Neuronal stem cell (in vitro differentiated cells): Measurements from ENCODE around the gene RGS16.

Experiments
- DNase-seq: peaks from one replicate; pipeline ENCODE4 v3.0.0-alpha.2; 2013; ENCODE audit warnings: low spot score
- H2AFZ ChIP-seq: one replicate; pipeline ENCODE4 v1.6.1; 2013; ENCODE audit warnings: mild to moderate bottlenecking, low read length, inconsistent platforms
- H2AK5ac ChIP-seq: 2 replicates; pipeline ENCODE4 v1.6.1; 2013; ENCODE audit warnings: low read depth, mild to moderate bottlenecking, inconsistent platforms, low read length, moderate library complexity, mixed read lengths
- H2BK120ac ChIP-seq: 2 replicates; pipeline ENCODE4 v1.6.1; 2013; ENCODE audit warnings: low read depth, mild to moderate bottlenecking, inconsistent platforms, low read length, moderate library complexity, mixed read lengths
- H2BK12ac ChIP-seq: one replicate; pipeline ENCODE4 v1.6.1; 2013; ENCODE audit warnings: low read length, inconsistent platforms
- H2BK15ac ChIP-seq: 2 replicates; pipeline ENCODE4 v1.6.1; 2013; ENCODE audit warnings: mild to moderate bottlenecking, low read length, inconsistent platforms, mixed read lengths
- H2BK5ac ChIP-seq: one replicate; pipeline ENCODE4 v1.6.1; 2013; ENCODE audit warnings: inconsistent platforms, mild to moderate bottlenecking, low read length, moderate library complexity
- H3K14ac ChIP-seq: one replicate; pipeline ENCODE4 v1.6.1; 2013; ENCODE audit warnings: low read length, inconsistent platforms
- H3K18ac ChIP-seq: 2 replicates; pipeline ENCODE4 v1.6.1; 2013; ENCODE audit warnings: low read length, inconsistent platforms
- H3K23ac ChIP-seq: 2 replicates; pipeline ENCODE4 v1.6.1; 2013; ENCODE audit warnings: low read depth, mild to moderate bottlenecking, mixed read lengths, low read length, inconsistent platforms; ENCODE audit not compliant: poor library complexity
- H3K27ac ChIP-seq: replicated peaks from 3 replicates; pipeline ENCODE4 v1.5.1; 2013; ENCODE audit warnings: low read length, inconsistent platforms
- H3K27me3 ChIP-seq, 3 experiments: 2 replicates each; pipeline ENCODE4 v1.6.1; 2013; ENCODE audit warnings: low read length in 3 of 3, mild to moderate bottlenecking in 2 of 3, inconsistent platforms in 1 of 3, low read depth in 1 of 3, mixed read lengths in 1 of 3, moderate library complexity in 1 of 3; ENCODE audit not compliant: control insufficient read depth in 3 of 3, insufficient read depth in 3 of 3
- H3K36me3 ChIP-seq, 2 donors: replicated peaks in 1 of 2; 2 replicates each; pipeline ENCODE4 v1.6.1; 2013; ENCODE audit warnings: low read length in 2 of 2; ENCODE audit not compliant: control insufficient read depth in 2 of 2, insufficient read depth in 2 of 2
- H3K4ac ChIP-seq: 2 replicates; pipeline ENCODE4 v1.6.1; 2013; ENCODE audit warnings: inconsistent platforms, mild to moderate bottlenecking, low read length, moderate library complexity
- H3K4me1 ChIP-seq, 2 donors: 1 replicate in 1 of 2; 2 replicates in 1 of 2; pipeline ENCODE4 v1.6.1; 2013; ENCODE audit warnings: low read length in 2 of 2, low read depth in 1 of 2; ENCODE audit not compliant: control insufficient read depth in 2 of 2, insufficient read depth in 1 of 2
- H3K4me2 ChIP-seq: one replicate; pipeline ENCODE4 v1.6.1; 2013; ENCODE audit warnings: mild to moderate bottlenecking, low read length, inconsistent platforms; ENCODE audit not compliant: insufficient read depth, poor library complexity, severe bottlenecking
- H3K4me3 ChIP-seq, 2 donors: 2 replicates each; pipeline ENCODE4 v1.5.1; 2013; ENCODE audit warnings: low read length in 2 of 2, mild to moderate bottlenecking in 2 of 2, inconsistent platforms in 1 of 2, moderate library complexity in 1 of 2
- H3K79me1 ChIP-seq: one replicate; pipeline ENCODE4 v1.6.1; 2013; ENCODE audit warnings: low read depth, mild to moderate bottlenecking, inconsistent platforms, low read length, moderate library complexity
- H3K9ac ChIP-seq: one replicate; pipeline ENCODE4 v1.6.1; 2013; ENCODE audit warnings: mild to moderate bottlenecking, low read depth, low read length, inconsistent platforms; ENCODE audit not compliant: poor library complexity
- H3K9me3 ChIP-seq, 2 donors: replicated peaks in 1 of 2; 2 replicates each; pipeline versions ENCODE3 to v1.6.1; 2013; ENCODE audit warnings: low read length in 2 of 2, mild to moderate bottlenecking in 2 of 2, inconsistent platforms in 1 of 2, low read depth in 1 of 2, mixed read lengths in 1 of 2, moderate library complexity in 1 of 2; ENCODE audit not compliant: control insufficient read depth in 2 of 2, insufficient read depth in 1 of 2
- H4K8ac ChIP-seq: one replicate; pipeline ENCODE4 v1.6.1; 2013; ENCODE audit warnings: low read depth, mild to moderate bottlenecking, inconsistent platforms, low read length, moderate library complexity
- H4K91ac ChIP-seq: one replicate; pipeline ENCODE4 v1.6.1; 2013; ENCODE audit warnings: low read length, low read depth, mild to moderate bottlenecking, inconsistent platforms; ENCODE audit not compliant: poor library complexity
- WGBS, 2 donors: extraction: QIAGEN DNeasy Blood & Tissue Kit; methylation state at CpG; one replicate each; pipeline ENCODE4 v1.1.7; 2013; ENCODE audit warnings: missing lambda C conversion rate in 2 of 2, mixed read lengths in 1 of 2; ENCODE audit not compliant: insufficient read length in 2 of 2, insufficient replicate concordance in 1 of 2; ENCODE audit errors: extremely low coverage in 2 of 2; 5-methylcytosine and 5-hydroxymethylcytosine counted together

Gene RGS16

GRCh38 chr1:182650678-182651338 is 46.6 kb upstream of the RGS16 start:
- H4K8ac ChIP-seq = no peak overlapping the region
- no peak overlapping the region for H2BK120ac ChIP-seq
- no peak overlapping the region for H2AK5ac ChIP-seq
- H3K14ac ChIP-seq = no peak overlapping the region
- H3K9me3 ChIP-seq = peaks cover 2% of the 10 kb centered on the region in 2 donors
- H2AFZ ChIP-seq = no peak overlapping the region
- H3K9ac ChIP-seq = no peak overlapping the region
- H2BK5ac ChIP-seq = no peak overlapping the region
- no peaks in the 10 kb centered on the region for H3K79me1 ChIP-seq
- no peak overlapping the region for H3K27ac ChIP-seq
- no peak overlapping the region for H3K23ac ChIP-seq
- H3K4me3 ChIP-seq = no peak overlapping the region
- no peak overlapping the region for H3K4me2 ChIP-seq
- H4K91ac ChIP-seq = no peak overlapping the region
- no CpG with 5 or more reads among the region's 6 CpGs for WGBS, 2 donors
- DNase-seq = no peak
- H2BK12ac ChIP-seq = no peak overlapping the region
- no peaks in the 10 kb centered on the region for H3K27me3 ChIP-seq
- H3K36me3 ChIP-seq = no peaks in the 10 kb centered on the region
- no peak overlapping the region for H3K4ac ChIP-seq
- no peak overlapping the region for H3K18ac ChIP-seq
- no peak overlapping the region for H2BK15ac ChIP-seq
- no peaks in the 10 kb centered on the region for H3K4me1 ChIP-seq

GRCh38 chr1:182649041-182649440 is 44.9 kb upstream of the RGS16 start:
- Histone ChIP-seq H2BK15ac (no peak overlapping the region), H3K79me1 (no peaks in the 10 kb centered on the region), H3K14ac (no peak overlapping the region), H3K18ac (no peak overlapping the region), H3K4me2 (no peak overlapping the region), H2BK12ac (no peak overlapping the region), H4K91ac (no peak overlapping the region), H3K27me3 (no peaks in the 10 kb centered on the region), H2BK5ac (no peak overlapping the region), H3K4me3 (no peak overlapping the region), H3K9ac (no peak overlapping the region), H4K8ac (no peak overlapping the region), H3K4me1 (no peaks in the 10 kb centered on the region), H3K36me3 (no peaks in the 10 kb centered on the region), H3K9me3 (no peaks in the 10 kb centered on the region), H3K4ac (no peak overlapping the region), H2AFZ (no peak overlapping the region), H2BK120ac (no peak overlapping the region), H2AK5ac (no peak overlapping the region), H3K27ac (no peak overlapping the region), H3K23ac (no peak overlapping the region)
- no CpG with 5 or more reads among the region's 7 CpGs for WGBS, 2 donors
- DNase-seq = no peak

GRCh38 chr1:182646739-182647138 is 42.5 kb upstream of the RGS16 start:
- H3K4me3 ChIP-seq = no peak overlapping the region
- H3K4me2 ChIP-seq = no peak overlapping the region

GRCh38 chr1:182644886-182645285 is 40.7 kb upstream of the RGS16 start:
- Histone ChIP-seq H2BK15ac (no peak overlapping the region), H3K18ac (no peak overlapping the region), H4K91ac (no peak overlapping the region), H3K23ac (no peak overlapping the region), H3K36me3 (no peaks in the 10 kb centered on the region), H3K4ac (no peak overlapping the region), H2AFZ (no peak overlapping the region), H3K4me2 (no peak overlapping the region), H3K27ac (no peak overlapping the region), H2AK5ac (no peak overlapping the region), H3K4me1 (peaks cover 0 to 2% of the 10 kb centered on the region in 2 donors), H3K9me3 (no peaks in the 10 kb centered on the region), H3K4me3 (no peak overlapping the region), H3K27me3 (no peaks in the 10 kb centered on the region), H2BK5ac (no peak overlapping the region), H2BK12ac (no peak overlapping the region), H2BK120ac (no peak overlapping the region), H3K14ac (no peak overlapping the region), H3K9ac (no peak overlapping the region), H3K79me1 (no peaks in the 10 kb centered on the region), H4K8ac (no peak overlapping the region)
- DNase-seq = no peak
- WGBS, 2 donors = no CpG with 5 or more reads among the region's 4 CpGs

More at GRCh38 chr1:182646739-182647138, 42.5 kb upstream of the RGS16 start:
- no peak overlapping the region for H2BK5ac ChIP-seq
- no peak overlapping the region for H2AFZ ChIP-seq
- H3K18ac ChIP-seq = no peak overlapping the region
- H3K27ac ChIP-seq = no peak overlapping the region
- no peak overlapping the region for H3K14ac ChIP-seq
- H3K4me1 ChIP-seq = peaks cover 0 to 2% of the 10 kb centered on the region in 2 donors
- H3K79me1 ChIP-seq = no peaks in the 10 kb centered on the region
- no peak overlapping the region for H2AK5ac ChIP-seq
- no peak overlapping the region for H4K91ac ChIP-seq
- no peak overlapping the region for H2BK120ac ChIP-seq
- no peak overlapping the region for H2BK15ac ChIP-seq
- H3K4ac ChIP-seq = no peak overlapping the region
- H4K8ac ChIP-seq = no peak overlapping the region
- WGBS, 2 donors = no CpG with 5 or more reads among the region's 2 CpGs
- H3K36me3 ChIP-seq = no peaks in the 10 kb centered on the region
- H3K9ac ChIP-seq = no peak overlapping the region
- no peaks in the 10 kb centered on the region for H3K9me3 ChIP-seq
- no peak for DNase-seq
- no peaks in the 10 kb centered on the region for H3K27me3 ChIP-seq
- no peak overlapping the region for H2BK12ac ChIP-seq
- H3K23ac ChIP-seq = no peak overlapping the region
